ENCODE results near the gene ADRB1. TPM values are rescaled to one million over a fixed set of nuclear protein-coding genes. Genes with fewer than 3 reads are reported as not detected.

Gene ADRB1
- total RNA-seq, 1 donor from 2014 or later, result 0.07 TPM

DNA sequence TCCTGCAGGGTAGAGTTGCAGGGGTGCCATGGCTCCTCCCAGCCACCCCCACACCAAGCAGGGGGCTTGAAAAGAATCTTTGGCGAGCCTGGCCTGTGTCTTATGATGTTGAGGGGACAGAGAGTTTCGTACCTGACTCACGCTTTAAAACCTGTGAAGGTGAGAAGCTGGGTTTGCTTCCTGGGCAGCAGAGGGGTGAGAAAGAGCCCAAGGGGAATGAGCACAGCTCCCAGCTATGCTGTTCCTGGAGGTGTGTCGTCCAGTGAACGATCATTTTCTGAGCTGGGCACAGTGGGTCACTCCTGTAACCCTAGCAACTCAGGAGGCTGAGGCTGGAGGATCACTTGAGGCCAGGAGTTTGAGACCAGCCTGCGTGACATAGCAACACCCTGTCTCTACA, 13.5 kb upstream of the ADRB1 start:
- Mint-ChIP-seq H3K9me3 (ENCODE audit: low read depth) (no peaks in the 10 kb centered on the region), H3K27ac (ENCODE audit: unreplicated experiment) (no peak overlapping the region), H3K4me3 (ENCODE audit: unreplicated experiment) (no peak overlapping the region), H3K27me3 (ENCODE audit: low read depth) (no peaks in the 10 kb centered on the region), H3K4me1 (ENCODE audit: low read depth) (peaks cover 36% of the 10 kb centered on the region), H3K36me3 (ENCODE audit: low read depth) (no peaks in the 10 kb centered on the region)
- DNase-seq (ENCODE audit: low spot score), result no peak
- TF ChIP-seq, protein P1, sequence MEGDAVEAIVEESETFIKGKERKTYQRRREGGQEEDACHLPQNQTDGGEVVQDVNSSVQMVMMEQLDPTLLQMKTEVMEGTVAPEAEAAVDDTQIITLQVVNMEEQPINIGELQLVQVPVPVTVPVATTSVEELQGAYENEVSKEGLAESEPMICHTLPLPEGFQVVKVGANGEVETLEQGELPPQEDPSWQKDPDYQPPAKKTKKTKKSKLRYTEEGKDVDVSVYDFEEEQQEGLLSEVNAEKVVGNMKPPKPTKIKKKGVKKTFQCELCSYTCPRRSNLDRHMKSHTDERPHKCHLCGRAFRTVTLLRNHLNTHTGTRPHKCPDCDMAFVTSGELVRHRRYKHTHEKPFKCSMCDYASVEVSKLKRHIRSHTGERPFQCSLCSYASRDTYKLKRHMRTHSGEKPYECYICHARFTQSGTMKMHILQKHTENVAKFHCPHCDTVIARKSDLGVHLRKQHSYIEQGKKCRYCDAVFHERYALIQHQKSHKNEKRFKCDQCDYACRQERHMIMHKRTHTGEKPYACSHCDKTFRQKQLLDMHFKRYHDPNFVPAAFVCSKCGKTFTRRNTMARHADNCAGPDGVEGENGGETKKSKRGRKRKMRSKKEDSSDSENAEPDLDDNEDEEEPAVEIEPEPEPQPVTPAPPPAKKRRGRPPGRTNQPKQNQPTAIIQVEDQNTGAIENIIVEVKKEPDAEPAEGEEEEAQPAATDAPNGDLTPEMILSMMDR (IDR thresholded peaks at IDR 0.05), result no peak

DNA sequence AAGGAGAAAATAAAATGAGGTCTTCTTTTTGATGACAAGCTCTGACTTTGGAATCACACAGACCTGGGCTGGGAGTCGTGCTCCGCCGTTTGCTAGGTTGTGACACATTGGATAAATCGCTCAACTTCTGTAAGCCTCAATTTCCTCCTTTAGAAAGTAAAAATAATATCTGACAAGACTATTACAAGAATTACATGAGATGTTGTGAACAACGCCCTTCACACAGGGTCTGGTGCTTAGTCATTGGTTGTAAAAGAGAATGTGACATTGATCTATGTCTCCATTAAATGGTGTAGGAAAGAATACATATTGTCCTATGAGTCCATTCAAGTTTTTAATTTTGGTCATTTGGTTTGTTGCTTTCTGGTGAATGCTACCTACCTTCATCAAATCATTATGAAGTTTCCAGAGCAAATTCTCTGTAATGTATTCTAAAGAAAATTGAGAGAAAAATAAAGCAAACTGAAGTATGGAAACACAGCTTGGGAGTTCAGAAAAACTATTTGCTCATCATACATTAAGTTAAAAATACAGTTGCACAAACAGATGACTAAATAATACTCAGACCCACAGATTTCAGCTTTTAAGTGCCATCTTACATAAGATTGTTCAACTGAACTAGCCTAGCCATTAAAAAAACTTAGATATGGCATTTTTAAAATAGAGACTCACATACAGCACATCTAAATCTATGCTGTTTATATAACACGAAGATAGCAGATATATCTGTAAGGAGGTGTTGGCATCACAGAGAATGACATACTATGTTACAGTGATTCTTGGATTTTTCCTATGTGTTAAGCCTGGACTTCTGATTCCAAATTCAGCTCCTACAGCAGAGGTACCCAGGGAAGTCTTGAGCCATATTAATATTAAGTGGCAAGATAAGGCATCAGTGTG, 12.3 kb upstream of the ADRB1 start:
- no peaks in the 10 kb centered on the region for H3K36me3 Mint-ChIP-seq (ENCODE audit: low read depth)
- H3K4me1 Mint-ChIP-seq (ENCODE audit: low read depth), result peaks cover 25% of the 10 kb centered on the region
- no peaks in the 10 kb centered on the region for H3K27me3 Mint-ChIP-seq (ENCODE audit: low read depth)
- H3K4me3 Mint-ChIP-seq (ENCODE audit: unreplicated experiment), result no peak overlapping the region
- DNase-seq (ENCODE audit: low spot score), result no peak
- TF ChIP-seq, protein P1 (IDR thresholded peaks at IDR 0.05), result no peak
- no peaks in the 10 kb centered on the region for H3K9me3 Mint-ChIP-seq (ENCODE audit: low read depth)
- H3K27ac Mint-ChIP-seq (ENCODE audit: unreplicated experiment), result peak overlapping the region; percentile 1

DNA sequence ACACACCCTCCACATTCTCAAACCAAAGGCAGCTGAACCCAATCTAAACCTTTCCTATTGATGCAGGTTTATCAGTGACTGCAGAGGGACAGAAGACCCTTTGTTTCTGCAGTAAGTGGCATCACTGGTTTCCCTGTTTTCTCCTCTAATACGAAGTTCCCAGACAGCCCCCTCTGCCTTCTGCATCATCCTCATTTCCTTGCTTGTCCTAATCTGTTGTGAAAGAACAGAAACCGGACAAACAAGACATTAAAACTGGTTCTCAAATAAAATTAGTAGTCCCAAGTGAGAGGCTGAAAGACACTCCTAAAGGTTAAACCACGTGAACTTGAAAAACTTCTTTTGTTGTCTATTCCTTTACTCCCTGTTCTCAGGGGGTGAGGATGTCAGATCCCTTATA, 10.1 kb upstream of the ADRB1 start:
- TF ChIP-seq, protein P1 (IDR thresholded peaks at IDR 0.05), result no peak
- H3K9me3 Mint-ChIP-seq (ENCODE audit: low read depth), result no peaks in the 10 kb centered on the region
- no peak overlapping the region for H3K4me3 Mint-ChIP-seq (ENCODE audit: unreplicated experiment)
- no peak for DNase-seq (ENCODE audit: low spot score)
- H3K27ac Mint-ChIP-seq (ENCODE audit: unreplicated experiment), result no peak overlapping the region
- peaks cover 7% of the 10 kb centered on the region for H3K4me1 Mint-ChIP-seq (ENCODE audit: low read depth)
- H3K36me3 Mint-ChIP-seq (ENCODE audit: low read depth), result no peaks in the 10 kb centered on the region
- no peaks in the 10 kb centered on the region for H3K27me3 Mint-ChIP-seq (ENCODE audit: low read depth)

DNA sequence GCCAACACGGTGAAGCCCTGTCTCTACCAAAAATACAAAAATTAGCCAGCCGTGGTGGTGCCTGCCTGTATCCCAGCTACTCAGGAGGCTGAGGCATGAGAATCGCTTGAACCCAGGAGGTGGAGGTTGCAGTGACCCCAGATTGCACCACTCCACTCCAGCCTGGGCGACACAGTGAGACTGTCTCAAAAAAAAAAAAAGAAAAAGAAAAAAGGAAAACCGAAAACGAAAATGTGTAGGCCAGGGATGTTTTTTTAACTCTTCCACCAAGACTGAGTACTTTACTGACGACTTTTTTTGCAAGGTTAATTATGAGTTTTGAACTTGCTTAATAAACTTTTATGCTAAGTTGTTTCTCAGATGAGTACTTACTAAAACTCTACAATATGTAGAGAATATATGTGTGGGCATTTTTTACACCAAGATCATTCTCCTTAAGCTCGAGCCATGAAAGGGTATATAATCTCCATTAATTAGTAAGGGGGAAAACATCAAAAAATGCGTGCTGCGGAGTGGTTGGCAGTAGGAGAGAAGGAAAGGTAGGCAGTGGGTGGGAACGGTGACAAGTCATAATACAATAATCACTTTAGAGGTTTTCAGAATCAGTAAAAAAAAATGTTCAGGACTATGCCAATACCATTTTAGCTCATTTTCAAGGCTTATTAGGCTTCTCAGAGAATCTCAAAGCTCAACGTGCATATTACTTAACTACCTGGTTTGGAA, 8.6 kb upstream of the ADRB1 start:
- H3K4me3 Mint-ChIP-seq (ENCODE audit: unreplicated experiment), result no peak overlapping the region
- H3K36me3 Mint-ChIP-seq (ENCODE audit: low read depth), result no peaks in the 10 kb centered on the region
- no peaks in the 10 kb centered on the region for H3K9me3 Mint-ChIP-seq (ENCODE audit: low read depth)
- DNase-seq (ENCODE audit: low spot score), result no peak
- TF ChIP-seq, protein P1 (IDR thresholded peaks at IDR 0.05), result no peak
- H3K27ac Mint-ChIP-seq (ENCODE audit: unreplicated experiment), result no peak overlapping the region
- H3K4me1 Mint-ChIP-seq (ENCODE audit: low read depth), result peaks cover 7% of the 10 kb centered on the region
- H3K27me3 Mint-ChIP-seq (ENCODE audit: low read depth), result no peaks in the 10 kb centered on the region

DNA sequence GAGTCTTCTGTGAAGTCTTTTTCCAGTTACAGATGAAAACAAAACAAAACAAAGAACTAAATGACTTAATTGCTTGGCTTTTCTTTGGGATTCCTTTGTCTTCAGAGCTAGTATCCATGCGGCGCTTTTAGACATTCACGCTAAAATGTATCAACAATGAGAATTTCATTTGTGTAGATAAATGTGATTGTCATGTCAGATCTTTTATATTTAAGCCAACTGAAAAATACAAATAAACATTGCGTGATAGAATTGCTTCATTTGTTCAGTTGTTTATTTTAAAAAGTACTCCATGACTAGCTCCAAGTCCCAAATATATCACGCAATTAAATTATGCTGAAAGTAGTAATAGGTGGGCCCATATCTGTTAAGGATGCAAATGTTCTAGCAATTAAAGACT, 7.9 kb upstream of the ADRB1 start:
- TF ChIP-seq, protein P1 (IDR thresholded peaks at IDR 0.05), result no peak
- Mint-ChIP-seq H3K9me3 (ENCODE audit: low read depth) (no peaks in the 10 kb centered on the region), H3K36me3 (ENCODE audit: low read depth) (no peaks in the 10 kb centered on the region), H3K4me1 (ENCODE audit: low read depth) (peaks cover 7% of the 10 kb centered on the region), H3K27ac (ENCODE audit: unreplicated experiment) (no peak overlapping the region), H3K27me3 (ENCODE audit: low read depth) (no peaks in the 10 kb centered on the region), H3K4me3 (ENCODE audit: unreplicated experiment) (no peak overlapping the region)
- no peak for DNase-seq (ENCODE audit: low spot score)
